HCEC 1CT (cell line): ENCODE data around the gene OR10H1.
"Not testable (repeated sequence)": the region's sequence is repeated elsewhere in the genome, so short reads cannot be mapped to it uniquely, and the experiment has no call there.

Source experiments
- DNase-seq: peaks from one replicate; pipeline ENCODE4 v3.0.0-alpha.2; 2017

The OR10H1 gene, protein sequence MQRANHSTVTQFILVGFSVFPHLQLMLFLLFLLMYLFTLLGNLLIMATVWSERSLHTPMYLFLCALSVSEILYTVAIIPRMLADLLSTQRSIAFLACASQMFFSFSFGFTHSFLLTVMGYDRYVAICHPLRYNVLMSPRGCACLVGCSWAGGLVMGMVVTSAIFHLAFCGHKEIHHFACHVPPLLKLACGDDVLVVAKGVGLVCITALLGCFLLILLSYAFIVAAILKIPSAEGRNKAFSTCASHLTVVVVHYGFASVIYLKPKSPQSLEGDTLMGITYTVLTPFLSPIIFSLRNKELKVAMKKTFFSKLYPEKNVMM

DNA sequence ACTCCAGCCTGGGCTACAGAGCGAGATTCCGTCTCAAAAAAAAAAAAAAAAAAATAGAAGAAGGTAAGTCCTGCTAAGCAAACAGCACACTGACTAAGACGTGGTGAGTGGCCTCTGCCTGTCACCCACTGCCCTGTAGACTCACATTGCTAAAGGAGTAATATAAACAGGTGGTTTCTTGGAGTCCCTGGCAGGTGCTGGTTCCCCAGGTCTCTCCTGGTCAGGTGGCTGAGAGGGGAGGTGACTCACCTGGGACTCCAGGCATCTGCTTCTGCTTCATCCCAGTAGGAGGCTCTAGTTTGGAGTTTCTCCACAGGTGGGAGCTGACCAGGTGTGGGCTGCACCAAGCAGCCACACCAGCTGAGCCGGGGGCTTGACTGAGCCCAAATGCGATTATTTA lies at the start of gene OR10H1:
TSS of gene OR10H1 (minus strand) at position 359 of the 400 bp plus-strand sequence. CDS start 7,627 bp downstream, outside the sequence.
- no peak for DNase-seq

DNA sequence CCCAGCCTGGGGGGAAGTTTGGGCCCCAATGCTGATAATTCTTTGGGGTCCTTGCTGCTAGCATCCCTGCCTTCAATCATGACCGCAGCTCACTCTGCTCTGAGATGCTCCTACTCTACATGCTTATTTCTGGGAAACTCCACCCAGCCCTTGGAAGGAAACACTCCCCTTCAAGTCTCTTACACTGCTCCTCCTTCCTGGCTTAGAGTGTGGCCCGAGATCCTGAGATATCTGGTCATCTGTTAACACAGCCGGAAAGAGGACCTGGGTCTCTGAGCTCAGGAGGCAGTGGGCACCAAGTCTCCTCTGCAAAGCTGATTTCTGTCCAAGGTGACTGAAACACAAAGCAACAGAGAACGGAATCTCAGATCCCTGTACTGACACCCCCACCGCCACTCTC lies 49.4 kb upstream of the OR10H1 start:
- DNase-seq: no peak

DNA sequence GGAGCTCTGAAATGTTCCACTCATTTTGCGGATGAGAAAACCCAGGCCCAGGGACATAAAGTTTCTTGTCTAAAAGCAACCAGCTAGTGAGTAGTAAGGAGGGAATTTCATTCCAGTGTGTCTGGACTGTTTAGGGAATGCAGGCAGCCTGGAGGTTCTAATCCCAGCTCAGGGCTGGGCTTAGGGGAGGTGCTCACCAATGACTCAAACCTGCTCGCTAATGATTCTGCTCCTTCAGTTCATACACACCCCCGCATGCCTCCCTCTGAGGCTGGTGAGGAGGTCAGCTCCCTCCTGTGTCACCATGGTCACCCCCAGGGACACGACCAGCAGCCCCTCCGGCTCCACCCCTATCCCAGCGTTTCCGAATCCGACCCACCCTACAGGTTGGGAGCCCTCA lies 47.8 kb upstream of the OR10H1 start:
- no peak for DNase-seq

DNA sequence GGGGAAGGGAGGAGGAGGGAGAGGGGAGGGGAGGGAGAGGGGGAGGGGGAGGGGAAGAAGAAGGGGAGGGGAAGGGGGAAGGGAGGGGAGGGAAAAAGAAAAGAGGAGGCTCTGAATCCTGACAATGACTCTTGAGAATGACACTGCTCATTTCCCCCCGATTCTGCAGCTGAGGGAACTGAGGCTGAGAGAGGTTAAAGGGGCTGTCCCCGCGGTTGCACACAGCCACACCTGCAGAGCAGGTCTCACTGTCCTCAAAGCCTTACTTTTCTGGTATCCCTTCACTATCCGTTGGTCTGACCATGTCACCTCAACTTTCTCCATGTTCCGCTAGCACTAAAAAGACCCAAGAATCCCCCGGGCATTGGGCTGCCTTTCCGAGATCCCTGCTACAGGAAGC lies 47.0 kb upstream of the OR10H1 start:
- no peak for DNase-seq

DNA sequence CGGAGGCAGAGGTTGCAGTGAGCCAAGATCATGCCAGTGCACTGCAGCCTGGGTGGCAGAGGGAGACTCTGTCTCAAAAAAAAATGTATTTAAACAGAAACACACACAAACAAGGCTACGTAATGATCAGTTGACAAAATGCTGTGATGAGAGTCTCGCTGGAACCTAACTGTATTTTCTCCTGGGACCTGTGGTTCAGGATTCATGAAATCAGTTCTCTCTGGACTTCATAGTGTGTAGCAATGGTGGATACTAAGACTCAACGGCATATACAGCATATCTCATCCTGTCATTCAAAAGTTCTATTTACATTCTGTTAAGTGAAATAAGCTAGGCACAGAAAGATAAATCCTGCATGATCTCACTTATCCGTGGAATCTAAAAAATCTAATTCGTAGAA lies 45.1 kb upstream of the OR10H1 start:
- DNase-seq: no peak

DNA sequence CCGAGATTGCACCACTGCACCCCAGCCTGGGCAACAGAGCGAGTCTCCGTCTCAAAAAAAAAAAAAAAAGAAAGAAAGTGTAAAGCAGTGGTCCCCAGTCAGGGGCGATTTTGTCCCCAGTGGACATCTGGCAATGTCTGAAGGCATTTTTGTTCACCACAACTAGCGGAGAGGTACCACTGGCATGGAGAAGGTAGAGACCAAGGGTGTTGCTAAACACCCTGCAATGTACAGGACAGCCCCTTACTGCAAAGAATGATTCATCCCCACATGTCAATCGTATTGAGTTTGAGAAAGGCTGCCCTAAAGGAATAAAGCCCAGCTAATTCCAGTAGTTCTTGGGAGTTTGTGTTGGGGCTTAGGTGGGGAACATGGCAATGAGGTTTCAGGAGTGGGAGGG lies 43.7 kb upstream of the OR10H1 start:
- no peak for DNase-seq

DNA sequence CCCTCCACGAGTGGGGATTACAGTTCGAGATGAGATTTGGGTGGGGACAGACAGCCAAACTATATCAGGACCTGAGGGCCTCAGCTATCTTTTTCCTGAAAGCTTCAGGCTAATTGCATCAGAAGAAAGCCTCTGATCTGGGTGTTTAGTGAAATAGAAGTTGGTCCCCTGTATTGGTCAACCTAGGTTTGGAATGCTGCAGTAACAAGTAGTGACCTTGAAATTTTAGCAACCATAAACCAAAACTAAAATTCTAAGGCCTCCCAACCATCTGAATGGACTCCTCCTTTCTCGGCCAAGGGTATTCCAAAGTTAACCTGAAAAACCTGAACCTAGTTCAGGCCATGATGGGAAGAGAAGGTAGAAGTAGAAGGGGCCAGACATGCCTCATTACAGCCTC lies 34.9 kb upstream of the OR10H1 start:
- DNase-seq: no peak

DNA sequence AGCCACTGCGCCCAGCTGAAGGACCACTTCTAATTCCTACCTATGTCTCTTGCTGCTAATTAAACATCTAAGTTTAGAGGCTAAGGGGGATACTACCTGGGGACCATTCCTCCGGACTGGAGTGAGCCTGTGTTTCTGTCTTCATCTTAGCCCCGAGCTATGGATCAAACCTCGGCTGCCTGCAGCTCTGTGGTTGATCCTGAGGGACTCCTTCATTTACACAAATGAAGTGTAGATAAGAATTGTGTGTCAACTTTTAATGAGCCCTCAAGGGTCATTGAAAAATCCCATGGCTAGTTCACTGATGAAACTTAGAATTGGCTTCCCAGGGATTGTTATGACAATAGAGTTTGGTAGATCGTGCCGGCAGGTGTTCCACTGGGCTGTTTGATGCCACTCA lies 31.5 kb upstream of the OR10H1 start:
- no peak for DNase-seq

DNA sequence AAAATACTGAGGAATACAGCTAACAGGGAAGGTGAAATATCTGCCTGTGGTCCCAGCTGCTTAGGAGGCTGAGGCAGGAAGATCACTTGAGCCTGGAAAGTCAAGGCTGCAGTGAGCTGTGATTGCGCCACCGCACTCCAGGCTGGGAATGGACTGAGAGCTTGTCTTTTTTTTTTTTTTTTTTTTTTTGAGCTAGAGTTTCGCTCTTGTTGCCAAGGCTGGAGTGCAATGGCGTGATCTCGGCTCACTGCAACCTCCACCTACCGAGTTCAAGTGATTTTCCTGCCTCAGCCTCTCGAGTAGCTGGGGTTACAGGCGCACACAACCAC lies 28.4 kb upstream of the OR10H1 start:
- not testable (repeated sequence) for DNase-seq

DNA sequence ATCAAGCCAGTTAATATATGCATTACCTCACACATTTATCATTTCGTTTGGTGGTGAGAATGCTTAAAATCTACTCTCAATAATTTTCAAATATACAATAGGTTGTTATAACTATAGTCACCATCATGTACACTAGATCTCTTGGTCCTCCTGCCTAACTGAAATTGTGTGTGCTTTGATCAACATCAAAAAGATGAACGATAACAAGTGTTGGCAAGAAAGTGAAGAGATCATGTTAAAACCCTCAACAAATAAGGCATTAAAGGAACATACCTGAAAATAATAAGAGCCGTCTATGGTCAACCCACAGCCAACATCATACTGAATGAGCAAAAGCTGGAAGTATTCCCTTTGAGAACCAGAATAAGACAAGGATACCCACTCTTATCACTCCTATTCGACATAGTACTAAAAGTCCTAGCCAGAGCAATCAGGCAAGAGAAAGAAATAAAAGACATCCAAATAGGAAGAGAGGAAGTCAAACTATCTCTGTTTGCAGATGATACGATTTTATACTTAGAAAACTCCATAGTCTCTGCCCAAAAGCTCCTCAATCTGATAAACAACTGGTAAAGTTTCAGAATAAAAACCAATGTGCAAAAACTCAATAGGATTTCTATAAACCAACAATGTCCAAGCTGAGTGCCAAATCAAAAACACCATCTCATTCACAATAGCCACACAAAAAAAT lies 27.9 kb upstream of the OR10H1 start:
- DNase-seq: no peak

DNA sequence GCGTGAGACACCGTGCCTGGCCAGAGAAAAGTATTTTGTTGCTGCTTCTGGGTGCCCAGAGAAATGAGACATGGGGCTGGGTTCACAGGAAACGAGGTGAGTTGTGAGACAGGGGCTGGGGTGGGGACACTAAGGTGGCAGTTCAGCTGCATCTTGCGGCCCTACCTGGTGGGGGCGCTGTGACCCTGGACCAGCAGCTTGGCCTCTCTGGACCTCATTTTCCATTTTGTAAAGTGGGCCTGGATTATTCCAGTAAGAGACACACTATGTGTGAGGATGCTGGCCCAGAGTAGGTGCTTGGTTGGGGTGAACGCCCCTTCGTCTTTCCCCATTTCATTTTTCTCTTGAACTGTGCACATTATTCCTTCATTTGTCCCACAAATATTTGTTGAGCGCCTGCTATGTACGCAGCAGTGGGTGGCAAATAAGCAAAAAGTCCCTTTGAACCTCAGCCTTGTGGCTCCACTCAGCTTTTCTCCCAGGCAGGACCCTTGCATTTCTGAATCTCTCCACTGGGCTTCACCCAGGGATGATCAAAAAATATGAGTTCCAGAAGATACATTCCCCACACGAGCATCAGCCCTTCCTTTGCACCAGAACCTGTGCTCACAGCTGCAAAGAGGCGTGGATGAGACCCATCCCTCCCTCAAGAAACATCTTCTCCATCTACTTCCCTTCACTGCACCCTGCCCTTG lies 26.6 kb upstream of the OR10H1 start:
- no peak for DNase-seq

DNA sequence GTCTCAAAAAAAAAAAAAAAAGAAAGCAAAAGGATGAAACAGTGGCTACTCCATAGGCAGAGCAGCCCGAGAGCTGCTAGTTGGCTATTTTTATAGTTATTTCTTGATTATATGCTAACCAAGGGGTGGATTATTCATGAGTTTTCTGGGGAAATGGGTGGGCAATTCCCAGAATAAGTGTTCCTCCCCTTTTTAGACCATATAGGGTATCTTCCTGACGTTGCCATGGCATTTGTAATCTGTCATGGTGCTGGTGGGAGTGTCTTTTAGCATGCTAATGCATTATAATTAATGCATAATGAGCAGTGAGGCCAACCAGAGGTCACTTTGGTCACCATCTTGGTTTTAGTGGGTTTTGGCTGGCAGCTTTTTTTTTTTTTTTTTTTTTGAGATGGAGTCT lies 25.4 kb upstream of the OR10H1 start:
- DNase-seq: no peak

DNA sequence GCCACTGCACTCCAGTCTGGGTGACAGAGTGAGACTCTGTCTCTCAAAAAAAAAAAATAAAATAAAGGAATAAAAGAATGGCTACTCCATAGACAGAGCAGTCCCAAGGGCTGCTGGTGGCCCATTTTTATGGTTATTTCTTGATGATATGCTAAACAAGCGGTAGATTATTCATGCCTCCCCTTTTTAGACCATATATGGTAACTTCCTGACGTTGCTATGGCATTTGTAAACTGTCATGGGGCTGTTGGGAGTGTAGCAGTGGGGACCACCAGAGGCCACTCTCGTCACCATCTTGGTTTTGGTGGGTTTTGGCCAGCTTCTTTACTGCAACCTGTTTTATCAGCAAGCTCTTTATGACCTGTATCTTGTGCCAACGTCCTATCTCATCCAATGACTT lies 24.4 kb upstream of the OR10H1 start:
- DNase-seq: not testable (repeated sequence)

DNA sequence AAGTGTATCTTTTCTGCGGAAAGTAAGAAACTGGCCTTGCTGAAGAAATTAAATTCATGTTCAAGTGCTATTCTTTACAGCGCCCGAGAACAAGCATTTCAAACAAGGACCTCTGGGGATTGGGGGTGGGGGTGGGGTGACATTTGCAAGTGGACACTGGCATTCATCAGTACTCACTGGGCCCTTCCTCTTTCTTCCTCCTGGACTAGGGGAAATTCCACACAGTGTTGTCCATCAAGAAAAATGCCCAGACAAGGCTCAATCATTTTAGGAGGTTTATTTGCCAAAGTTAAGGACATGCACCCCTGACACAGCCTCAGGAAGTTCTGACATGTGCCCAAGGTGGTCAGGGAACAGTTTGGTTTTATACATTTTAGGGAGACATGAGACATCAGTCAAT lies 22.9 kb upstream of the OR10H1 start:
- no peak for DNase-seq

DNA sequence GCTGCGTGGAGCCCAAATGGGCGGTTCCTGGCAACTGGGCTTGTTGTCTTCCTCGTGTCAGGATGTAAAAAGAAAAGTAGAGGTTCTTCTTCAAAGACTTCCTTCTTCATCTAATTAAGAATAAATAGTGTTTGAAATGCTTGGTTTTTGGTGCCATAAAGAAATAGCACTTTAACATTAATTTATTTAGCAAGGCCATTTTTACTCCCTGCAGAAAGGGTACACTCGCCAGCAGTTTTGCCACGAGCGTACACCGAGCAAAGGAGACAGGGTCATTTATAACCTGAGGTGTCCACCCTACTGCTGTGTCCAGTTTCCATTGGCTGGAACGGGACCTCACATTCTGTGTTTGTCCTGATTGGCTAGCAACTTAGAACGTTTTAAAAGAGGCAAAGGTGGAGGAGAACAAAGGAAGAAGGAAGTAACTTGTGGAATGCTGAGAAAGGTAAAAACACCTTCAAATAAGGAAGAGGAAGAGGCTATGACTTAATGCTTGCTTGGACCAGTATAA lies 21.8 kb upstream of the OR10H1 start:
- no peak for DNase-seq

DNA sequence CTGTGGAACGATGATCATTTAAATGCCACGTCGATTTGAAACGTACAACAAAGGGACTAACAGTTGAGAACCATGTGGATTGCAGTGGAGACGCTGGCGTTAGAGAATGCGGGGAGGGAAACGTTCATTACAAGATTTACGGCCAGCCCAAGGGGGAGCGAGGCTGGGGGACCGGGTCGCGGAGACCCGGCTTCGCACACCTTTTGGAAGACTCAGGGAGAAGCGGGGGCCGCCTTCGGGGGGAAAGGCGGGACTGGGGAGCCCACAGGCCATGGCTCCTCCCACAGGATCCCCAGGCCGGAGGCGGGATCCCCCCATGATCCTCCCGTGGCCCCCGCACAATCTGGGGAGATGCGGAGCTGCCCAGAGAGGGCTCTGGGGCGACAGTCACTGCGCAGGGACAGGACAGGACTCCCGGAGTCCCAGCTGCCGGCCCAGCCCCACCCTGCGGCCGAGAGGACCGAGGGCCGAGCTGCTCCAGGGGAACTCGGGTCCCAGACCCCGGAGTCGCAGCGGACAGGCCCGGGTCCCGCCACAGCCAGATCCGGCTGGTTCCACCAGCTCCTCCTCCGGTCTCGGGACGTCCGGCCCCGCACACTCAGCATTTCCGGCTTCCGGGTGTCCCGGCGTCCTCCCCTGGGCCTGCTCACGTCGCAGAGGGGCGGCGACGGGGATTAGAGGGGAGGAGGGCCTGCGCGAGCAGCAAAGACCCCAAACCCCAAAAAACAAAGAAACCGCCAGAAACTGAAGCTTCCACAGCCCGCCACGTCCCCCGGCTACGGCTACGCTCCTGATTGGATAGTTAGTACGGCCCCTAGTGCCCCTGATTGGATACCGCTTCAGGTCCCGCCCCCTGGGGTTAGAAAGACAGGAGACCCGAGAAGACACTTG lies 21.1 kb upstream of the OR10H1 start:
- peak; percentile 79 for DNase-seq

DNA sequence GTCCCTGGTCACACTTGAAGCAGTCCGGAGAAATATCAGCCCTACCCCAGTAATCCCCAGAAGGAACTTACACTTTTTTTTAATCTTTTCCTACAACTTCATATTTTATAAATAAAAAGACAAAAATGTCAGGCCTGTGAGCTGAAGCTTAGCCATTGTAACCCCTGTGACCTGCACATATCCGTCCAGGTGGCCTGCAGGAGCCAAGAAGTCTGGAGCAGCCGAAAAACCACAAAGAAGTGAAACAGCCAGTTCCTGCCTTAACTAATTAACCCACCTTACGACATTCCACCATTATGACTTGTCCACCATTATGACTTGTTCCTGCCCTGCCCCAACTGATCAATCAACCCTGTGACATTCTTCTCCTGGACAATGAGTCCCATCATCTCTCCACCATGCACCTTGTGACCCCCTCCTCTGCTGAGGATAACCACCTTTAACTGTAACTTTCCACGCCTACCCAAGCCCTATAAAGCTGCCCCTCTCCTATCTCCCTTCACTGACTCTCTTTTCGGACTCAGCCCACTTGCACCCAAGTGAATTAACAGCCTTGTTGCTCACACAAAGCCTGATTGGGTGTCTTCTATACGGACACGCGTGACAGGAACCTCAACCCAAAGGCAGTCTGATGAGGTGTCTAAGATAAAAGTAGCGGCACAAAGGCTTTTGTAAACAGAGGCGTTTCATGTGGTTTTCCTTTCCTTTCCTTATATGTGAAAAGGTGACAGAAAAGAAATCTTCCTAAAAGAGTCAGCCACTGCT lies 20.3 kb upstream of the OR10H1 start:
- DNase-seq: not testable (repeated sequence)

DNA sequence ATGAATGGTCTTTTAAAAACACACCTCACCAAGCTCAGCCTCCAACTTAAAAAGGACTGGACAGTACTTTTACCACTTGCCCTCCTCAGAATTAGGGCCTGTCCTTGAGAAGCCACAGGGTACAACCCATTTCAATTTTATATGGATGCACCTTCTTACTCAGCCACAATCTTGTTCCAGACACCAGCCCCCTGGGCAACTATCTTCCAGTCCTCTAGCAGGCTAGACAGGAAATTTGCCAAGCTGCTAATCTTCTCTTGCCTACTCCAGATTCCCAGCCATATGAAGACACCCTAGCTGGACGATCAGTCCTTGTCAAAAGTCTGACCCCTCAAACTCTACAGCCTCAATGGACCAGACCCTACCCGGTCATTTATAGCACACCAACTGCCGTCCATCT lies 18.8 kb upstream of the OR10H1 start:
- DNase-seq: not testable (repeated sequence)

DNA sequence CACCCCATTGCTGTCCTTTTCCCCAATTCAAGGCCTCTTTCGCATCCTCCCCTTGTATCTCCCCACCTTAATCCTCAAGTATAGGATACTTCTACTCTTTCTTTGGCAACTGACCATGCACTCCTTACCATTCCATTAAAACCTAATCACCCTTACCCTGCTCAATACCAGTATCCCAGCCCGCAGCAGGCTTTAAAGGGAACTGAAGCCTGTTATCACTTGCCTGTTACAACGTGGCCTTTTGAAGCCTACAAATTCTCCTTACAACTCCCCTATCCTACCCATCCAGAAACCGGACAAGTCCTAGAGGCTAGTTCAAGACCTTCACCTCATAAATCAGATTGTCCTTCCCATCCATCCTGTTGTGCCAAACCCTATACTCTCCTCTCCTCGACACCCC lies 16.2 kb upstream of the OR10H1 start:
- no peak for DNase-seq

DNA sequence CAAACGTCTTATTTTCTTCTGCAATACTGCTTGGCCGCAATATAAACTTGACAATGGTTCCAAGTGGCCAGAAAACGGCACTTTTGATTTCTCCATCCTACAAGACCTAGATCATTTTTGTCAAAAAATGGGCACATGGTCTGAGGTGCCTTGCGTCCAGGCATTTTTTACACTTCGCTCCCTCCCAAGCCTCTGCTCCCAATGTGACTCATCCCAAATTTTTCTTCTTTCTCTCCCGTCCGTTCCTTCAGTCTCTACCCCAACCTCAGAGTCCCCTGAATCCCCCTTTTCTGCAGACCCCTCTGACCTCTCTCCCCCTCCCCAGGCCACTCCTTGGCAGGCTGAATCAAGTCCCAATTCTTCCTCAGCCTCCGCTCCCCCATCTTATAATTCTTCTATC lies 14.3 kb upstream of the OR10H1 start:
- no peak for DNase-seq

DNA sequence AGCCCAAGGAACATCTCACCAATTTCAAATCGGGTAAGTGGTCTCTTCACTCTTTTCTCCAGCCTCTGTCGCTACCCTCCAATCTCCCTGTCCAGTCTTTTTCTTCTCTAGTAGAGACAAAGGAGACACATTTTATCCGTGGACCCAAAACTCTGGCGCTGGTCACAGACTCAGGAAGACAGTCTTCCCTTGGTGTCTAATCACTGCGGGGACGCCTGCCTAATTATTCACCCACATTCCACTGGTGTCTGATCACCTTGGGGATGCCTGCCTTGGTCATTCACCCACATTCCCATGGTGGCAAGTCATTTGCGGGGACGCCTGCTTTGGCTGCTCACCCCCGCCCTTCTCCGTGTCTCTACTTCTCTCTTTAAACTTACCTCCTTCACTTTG lies 13.8 kb upstream of the OR10H1 start:
- DNase-seq: no peak

DNA sequence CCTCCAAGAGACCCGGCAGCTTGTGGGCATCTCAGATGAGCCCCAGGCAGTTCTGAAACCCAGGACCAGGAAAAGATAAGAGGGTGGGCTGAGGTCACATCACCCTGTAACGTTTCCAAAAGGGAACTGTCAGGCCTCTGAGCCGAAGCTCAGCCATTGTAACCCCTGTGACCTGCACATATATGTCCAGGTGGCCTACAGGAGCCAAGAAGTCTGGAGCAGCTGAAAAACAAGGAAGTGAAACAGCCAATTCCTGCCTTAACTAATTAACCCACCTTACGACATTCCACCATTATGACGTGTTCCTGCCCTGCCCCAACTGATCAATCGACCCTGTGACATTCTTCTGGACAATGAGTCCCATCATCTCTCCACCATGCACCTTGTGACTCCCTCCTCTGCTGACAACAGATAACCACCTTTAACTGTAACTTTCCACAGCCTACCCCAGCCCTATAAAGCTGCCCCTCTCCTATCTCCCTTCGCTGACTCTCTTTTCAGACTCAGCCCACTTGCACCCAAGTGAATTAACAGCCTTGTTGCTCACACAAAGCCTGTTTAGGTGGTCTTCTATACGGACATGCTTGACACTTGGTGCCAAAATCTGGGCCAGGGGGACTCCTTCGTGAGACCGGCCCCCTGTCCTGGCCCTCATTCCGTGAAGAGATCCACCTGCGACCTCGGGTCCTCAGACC lies 13.3 kb upstream of the OR10H1 start:
- DNase-seq: not testable (repeated sequence)
